HepG2 (cell line): ENCODE results near the gene GNB3. TPM values are rescaled to one million over a fixed set of nuclear protein-coding genes. Genes with fewer than 3 reads are reported as not detected.

Experiments used
- ELF4 ChIP-seq: sonication (generic); formaldehyde crosslinking; IDR thresholded peaks from 2 replicates; pipeline ENCODE4 v1.5.0; 2020; ENCODE audit warnings: missing genetic modification reagents, mild to moderate bottlenecking, moderate library complexity, borderline replicate concordance
- KAT7 ChIP-seq: IDR thresholded peaks from 2 replicates; pipeline ENCODE4 v1.6.1; 2018; ENCODE audit warnings: borderline replicate concordance, missing compliant biosample characterization
- KLF13 ChIP-seq: sonication (generic); formaldehyde crosslinking; IDR thresholded peaks from 2 replicates; pipeline ENCODE4 v1.4.0; 2020; ENCODE audit warnings: mild to moderate bottlenecking, missing genetic modification reagents
- MAFK ChIP-seq, 2 experiments: IDR thresholded peaks in 1 of 2; conservative IDR thresholded peaks in 1 of 2; 2 replicates each; pipeline ENCODE4 v1.6.1; 2011; ENCODE audit warnings: improper control_type of control experiment in 2 of 2, low read length in 2 of 2
- NFE2 ChIP-seq: sonication (generic); formaldehyde crosslinking; IDR thresholded peaks from 2 replicates; pipeline ENCODE4 v1.4.0; 2020; ENCODE audit warnings: missing genetic modification reagents
- PAWR ChIP-seq: sonication (generic); formaldehyde crosslinking; IDR thresholded peaks from 2 replicates; pipeline ENCODE4 v1.4.0; 2020; ENCODE audit warnings: missing genetic modification reagents, mild to moderate bottlenecking, borderline replicate concordance
- REPIN1 ChIP-seq: sonication (generic); formaldehyde crosslinking; IDR thresholded peaks from 2 replicates; pipeline ENCODE4 v1.8.0; 2022; ENCODE audit warnings: missing genetic modification reagents, low read depth, mild to moderate bottlenecking, borderline replicate concordance
- RFX5 ChIP-seq: IDR thresholded peaks from 2 replicates; pipeline ENCODE4 v1.6.1; 2011; ENCODE audit warnings: low read depth, low read length, improper control_type of control experiment
- TSC22D2 ChIP-seq: sonication (generic); formaldehyde crosslinking; IDR thresholded peaks from 2 replicates; pipeline ENCODE4 v1.5.1; 2020; ENCODE audit warnings: missing genetic modification reagents, mild to moderate bottlenecking, borderline replicate concordance
- WIZ ChIP-seq: sonication (generic); formaldehyde crosslinking; IDR thresholded peaks from 2 replicates; pipeline ENCODE4 v1.5.1; 2020; ENCODE audit warnings: mild to moderate bottlenecking, missing genetic modification reagents
- ZFP37 ChIP-seq: sonication (generic); formaldehyde crosslinking; IDR thresholded peaks from 2 replicates; pipeline ENCODE4 v1.4.0; 2020; ENCODE audit warnings: missing genetic modification reagents, borderline replicate concordance
- ZFP90 ChIP-seq: sonication (generic); formaldehyde crosslinking; IDR thresholded peaks from 2 replicates; pipeline ENCODE4 v1.8.0; 2022; ENCODE audit warnings: missing genetic modification reagents, mild to moderate bottlenecking, inconsistent platforms, borderline replicate concordance
- ZMYM2 ChIP-seq: sonication (generic); formaldehyde crosslinking; IDR thresholded peaks from 2 replicates; pipeline ENCODE4 v1.8.0; 2022; ENCODE audit warnings: mild to moderate bottlenecking, missing genetic modification reagents
- ZNF329 ChIP-seq: sonication (generic); formaldehyde crosslinking; IDR thresholded peaks from 2 replicates; pipeline ENCODE4 v1.9.0; 2021; ENCODE audit warnings: low read depth, mild to moderate bottlenecking, missing genetic modification reagents
- ZNF33A ChIP-seq: sonication (generic); formaldehyde crosslinking; IDR thresholded peaks from 2 replicates; pipeline ENCODE4 v1.5.1; 2020; ENCODE audit warnings: missing genetic modification reagents, mild to moderate bottlenecking, moderate library complexity, borderline replicate concordance
- ZNF546 ChIP-seq: sonication (generic); formaldehyde crosslinking; conservative IDR thresholded peaks from 2 replicates; pipeline ENCODE4 v1.8.1; 2023; ENCODE audit warnings: mild to moderate bottlenecking, missing genetic modification reagents
- polyA plus RNA-seq, 8 experiments: library from polyadenylated mRNA; depleted of rRNA in 3 of 8; stranded (reverse) in 7 of 8; unstranded in 1 of 8; fragments of >200 nt; fragmentation: Illumina TruSeq in 4 of 8; extraction: Trizol in 4 of 8; gene quantifications; 2 replicates each; pipeline versions ENCODE4 v1.2.1 to v1.2.3, GENCODE V29; 2011 to 2016; ENCODE audit warnings: low read depth in 4 of 8, missing spikeins in 1 of 8, mixed read lengths in 1 of 8; ENCODE audit not compliant: insufficient read depth in 1 of 8
- total RNA-seq, 5 experiments: library from RNA; depleted of rRNA; stranded (reverse); fragments of >200 nt; fragmentation: Illumina TruSeq; extraction: Trizol; gene quantifications; 2 replicates each; pipeline ENCODE4 v1.2.3, GENCODE V29; 2016; ENCODE audit warnings: low read depth in 1 of 5
- TF ChIP-seq, protein P1 (sequence below): sonication (generic); formaldehyde crosslinking; IDR thresholded peaks from 2 replicates; pipeline ENCODE4 v1.4.0; 2020; ENCODE audit warnings: mild to moderate bottlenecking, missing genetic modification reagents, borderline replicate concordance
- TF ChIP-seq, protein P2 (sequence below): fragments of 450-650 bp; IDR thresholded peaks from 2 replicates; pipeline ENCODE4 v1.6.1; 2016
- TF ChIP-seq, protein P3 (sequence below): sonication (generic); formaldehyde crosslinking; IDR thresholded peaks from 2 replicates; pipeline ENCODE4 v1.4.0; 2020; ENCODE audit warnings: missing genetic modification reagents
- TF ChIP-seq, protein P4 (sequence below): sonication (generic); formaldehyde crosslinking; IDR thresholded peaks from 2 replicates; pipeline ENCODE4 v1.8.1; 2023; ENCODE audit warnings: mild to moderate bottlenecking, moderate library complexity, missing genetic modification reagents

Gene GNB3
- total and polyA plus RNA-seq, 2 of the 13 experiments (the other 11 are each of a cell fraction or from before 2014, with no cell fraction given) = 1.3 to 3.6 TPM

DNA sequence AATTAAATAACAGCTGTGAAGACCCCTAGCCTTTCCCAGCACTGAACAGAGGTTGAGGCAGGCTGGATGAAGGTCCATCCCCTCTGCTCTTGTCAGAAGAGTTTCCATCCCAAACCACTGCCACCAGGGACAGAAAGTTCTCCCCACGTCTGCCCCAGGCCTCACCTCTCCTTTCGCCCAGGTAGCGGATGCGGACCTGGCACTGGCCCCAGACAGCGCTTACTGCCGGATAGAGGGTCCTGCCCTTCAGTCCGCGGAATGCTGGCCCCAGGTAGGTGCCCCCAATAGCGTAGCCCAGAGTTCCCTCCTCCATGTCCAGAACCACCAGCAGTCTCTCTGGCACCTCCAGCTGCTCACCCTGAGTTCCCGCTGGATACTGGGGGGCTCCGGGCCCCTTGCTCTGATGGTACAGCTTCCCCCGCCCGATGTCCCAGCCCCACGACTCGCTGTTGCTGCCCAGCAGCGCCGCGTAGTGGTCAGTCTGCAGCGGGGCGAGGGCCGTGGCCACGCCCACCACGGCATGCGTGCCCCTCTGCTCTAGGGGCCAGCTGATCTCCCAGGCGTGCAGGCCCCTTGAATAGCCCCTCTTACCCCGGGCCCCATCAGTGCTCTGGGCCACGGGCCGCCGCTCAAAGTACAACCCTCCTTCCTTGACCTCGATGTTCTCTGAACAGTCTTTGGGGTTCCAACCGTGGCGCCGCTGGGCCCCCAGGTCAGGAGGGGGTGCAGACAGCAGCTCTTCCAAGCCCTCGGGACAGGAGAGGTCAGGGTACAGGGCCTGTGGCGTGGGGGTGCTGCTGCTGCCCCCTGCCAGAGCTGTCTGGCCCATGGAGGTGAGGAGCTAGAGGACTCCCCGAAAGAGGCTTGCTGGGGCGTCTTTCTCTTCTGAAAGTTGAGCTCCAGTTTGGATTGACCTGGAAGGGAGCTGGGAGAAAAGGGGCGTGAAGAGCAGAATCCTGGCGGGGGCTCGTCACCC is 31.6 kb downstream of the GNB3 start (continued):
- TF ChIP-seq PAWR (CRISPR knock-in tag) = 0 out of 2 replicates have a peak, but pooled peaks have one; percentile 29
- no peak; the same call in 1 of the 2 replicates for TF ChIP-seq ZNF329 (CRISPR knock-in tag)
- TF ChIP-seq ZFP37 = no peak
- no peak for TF ChIP-seq NFE2
- TF ChIP-seq, protein P1, sequence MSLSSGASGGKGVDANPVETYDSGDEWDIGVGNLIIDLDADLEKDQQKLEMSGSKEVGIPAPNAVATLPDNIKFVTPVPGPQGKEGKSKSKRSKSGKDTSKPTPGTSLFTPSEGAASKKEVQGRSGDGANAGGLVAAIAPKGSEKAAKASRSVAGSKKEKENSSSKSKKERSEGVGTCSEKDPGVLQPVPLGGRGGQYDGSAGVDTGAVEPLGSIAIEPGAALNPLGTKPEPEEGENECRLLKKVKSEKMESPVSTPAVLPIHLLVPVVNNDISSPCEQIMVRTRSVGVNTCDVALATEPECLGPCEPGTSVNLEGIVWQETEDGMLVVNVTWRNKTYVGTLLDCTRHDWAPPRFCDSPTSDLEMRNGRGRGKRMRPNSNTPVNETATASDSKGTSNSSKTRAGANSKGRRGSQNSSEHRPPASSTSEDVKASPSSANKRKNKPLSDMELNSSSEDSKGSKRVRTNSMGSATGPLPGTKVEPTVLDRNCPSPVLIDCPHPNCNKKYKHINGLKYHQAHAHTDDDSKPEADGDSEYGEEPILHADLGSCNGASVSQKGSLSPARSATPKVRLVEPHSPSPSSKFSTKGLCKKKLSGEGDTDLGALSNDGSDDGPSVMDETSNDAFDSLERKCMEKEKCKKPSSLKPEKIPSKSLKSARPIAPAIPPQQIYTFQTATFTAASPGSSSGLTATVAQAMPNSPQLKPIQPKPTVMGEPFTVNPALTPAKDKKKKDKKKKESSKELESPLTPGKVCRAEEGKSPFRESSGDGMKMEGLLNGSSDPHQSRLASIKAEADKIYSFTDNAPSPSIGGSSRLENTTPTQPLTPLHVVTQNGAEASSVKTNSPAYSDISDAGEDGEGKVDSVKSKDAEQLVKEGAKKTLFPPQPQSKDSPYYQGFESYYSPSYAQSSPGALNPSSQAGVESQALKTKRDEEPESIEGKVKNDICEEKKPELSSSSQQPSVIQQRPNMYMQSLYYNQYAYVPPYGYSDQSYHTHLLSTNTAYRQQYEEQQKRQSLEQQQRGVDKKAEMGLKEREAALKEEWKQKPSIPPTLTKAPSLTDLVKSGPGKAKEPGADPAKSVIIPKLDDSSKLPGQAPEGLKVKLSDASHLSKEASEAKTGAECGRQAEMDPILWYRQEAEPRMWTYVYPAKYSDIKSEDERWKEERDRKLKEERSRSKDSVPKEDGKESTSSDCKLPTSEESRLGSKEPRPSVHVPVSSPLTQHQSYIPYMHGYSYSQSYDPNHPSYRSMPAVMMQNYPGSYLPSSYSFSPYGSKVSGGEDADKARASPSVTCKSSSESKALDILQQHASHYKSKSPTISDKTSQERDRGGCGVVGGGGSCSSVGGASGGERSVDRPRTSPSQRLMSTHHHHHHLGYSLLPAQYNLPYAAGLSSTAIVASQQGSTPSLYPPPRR (CRISPR knock-in tag) = peak; percentile 57
- TF ChIP-seq, protein P2, sequence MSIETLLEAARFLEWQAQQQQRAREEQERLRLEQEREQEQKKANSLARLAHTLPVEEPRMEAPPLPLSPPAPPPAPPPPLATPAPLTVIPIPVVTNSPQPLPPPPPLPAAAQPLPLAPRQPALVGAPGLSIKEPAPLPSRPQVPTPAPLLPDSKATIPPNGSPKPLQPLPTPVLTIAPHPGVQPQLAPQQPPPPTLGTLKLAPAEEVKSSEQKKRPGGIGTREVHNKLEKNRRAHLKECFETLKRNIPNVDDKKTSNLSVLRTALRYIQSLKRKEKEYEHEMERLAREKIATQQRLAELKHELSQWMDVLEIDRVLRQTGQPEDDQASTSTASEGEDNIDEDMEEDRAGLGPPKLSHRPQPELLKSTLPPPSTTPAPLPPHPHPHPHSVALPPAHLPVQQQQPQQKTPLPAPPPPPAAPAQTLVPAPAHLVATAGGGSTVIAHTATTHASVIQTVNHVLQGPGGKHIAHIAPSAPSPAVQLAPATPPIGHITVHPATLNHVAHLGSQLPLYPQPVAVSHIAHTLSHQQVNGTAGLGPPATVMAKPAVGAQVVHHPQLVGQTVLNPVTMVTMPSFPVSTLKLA = peak; percentile 59
- TF ChIP-seq KAT7 (CRISPR knock-in tag) = no peak
- TF ChIP-seq, protein P3, sequence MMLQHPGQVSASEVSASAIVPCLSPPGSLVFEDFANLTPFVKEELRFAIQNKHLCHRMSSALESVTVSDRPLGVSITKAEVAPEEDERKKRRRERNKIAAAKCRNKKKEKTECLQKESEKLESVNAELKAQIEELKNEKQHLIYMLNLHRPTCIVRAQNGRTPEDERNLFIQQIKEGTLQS (CRISPR knock-in tag) = no peak
- TF ChIP-seq WIZ (CRISPR knock-in tag) = no peak
- TF ChIP-seq KLF13 (CRISPR knock-in tag) = no peak
- TF ChIP-seq, protein P4, sequence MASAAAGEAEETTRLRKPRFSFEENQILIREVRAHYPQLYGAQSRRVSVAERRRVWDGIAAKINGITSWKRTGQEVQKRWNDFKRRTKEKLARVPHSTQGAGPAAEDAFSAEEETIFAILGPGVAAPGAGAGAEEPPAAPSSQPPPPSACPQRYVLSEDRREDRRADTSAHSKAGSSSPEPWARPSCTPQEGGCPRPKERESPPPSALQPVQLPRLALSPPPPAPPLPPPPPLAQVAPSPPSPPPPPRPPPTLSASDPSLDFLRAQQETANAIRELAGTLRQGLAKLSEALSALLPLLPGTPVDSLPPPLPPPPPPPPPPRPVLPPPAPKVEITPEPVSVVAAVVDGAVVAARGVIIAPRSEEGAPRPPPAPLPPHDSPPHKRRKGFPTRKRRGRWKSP = peak; percentile 81
- no peak for TF ChIP-seq ELF4 (CRISPR knock-in tag)
- TF ChIP-seq RFX5 = no peak
- TF ChIP-seq ZFP90 (CRISPR knock-in tag) = no peak
- TF ChIP-seq ZNF546 (CRISPR knock-in tag) = no peak
- TF ChIP-seq TSC22D2 (CRISPR knock-in tag) = 0 out of 2 replicates have a peak, but pooled peaks have one; percentile 39
- no peak for TF ChIP-seq MAFK (conservative IDR thresholded peaks at IDR 0.05 in 1 of 2, IDR thresholded peaks at IDR 0.05 in 1 of 2; ENCODE audit: low read length in 2 of 2)
- no peak for TF ChIP-seq ZNF33A (CRISPR knock-in tag)
- peak; percentile 82 for TF ChIP-seq REPIN1 (CRISPR knock-in tag)
- TF ChIP-seq ZMYM2 (CRISPR knock-in tag) = 0 out of 2 replicates have a peak, but pooled peaks have one; percentile 14
